GM19023 (cell line): ENCODE results near the gene TBC1D32.
"Not testable (repeated sequence)": the region's sequence is repeated elsewhere in the genome, so short reads cannot be mapped to it uniquely, and the experiment has no call there.

Source experiments
- ATAC-seq: cut with Tn5 transposase; IDR thresholded peaks from one replicate; pipeline ENCODE4 v1.9.1; 2021; ENCODE audit warnings: mild to moderate bottlenecking, moderate library complexity; ENCODE audit not compliant: unreplicated experiment

TBC1D32 gene

GRCh38 chr6:121157906-121158305 is 176.4 kb downstream of the TBC1D32 start:
- no peak for ATAC-seq

GRCh38 chr6:121143476-121143875 is 190.8 kb downstream of the TBC1D32 start:
- no peak for ATAC-seq

GRCh38 chr6:121142093-121142492 is 192.2 kb downstream of the TBC1D32 start:
- no peak for ATAC-seq

- ATAC-seq = no peak
Observed at GRCh38 chr6:121135425-121135824, 198.9 kb downstream of the TBC1D32 start.

- no peak for ATAC-seq
Observed at GRCh38 chr6:121134922-121135321, 199.4 kb downstream of the TBC1D32 start.

- no peak for ATAC-seq
Observed at GRCh38 chr6:121124600-121124999, 209.7 kb downstream of the TBC1D32 start.

GRCh38 chr6:121112356-121112755 is 221.9 kb downstream of the TBC1D32 start:
- no peak for ATAC-seq

GRCh38 chr6:121110733-121111132 is 223.5 kb downstream of the TBC1D32 start:
- no peak for ATAC-seq

GRCh38 chr6:121106962-121107361 is 227.3 kb downstream of the TBC1D32 start:
- ATAC-seq = no peak

GRCh38 chr6:121105461-121105860 is 228.8 kb downstream of the TBC1D32 start:
- ATAC-seq = no peak

GRCh38 chr6:121093928-121094327 is 240.4 kb downstream of the TBC1D32 start:
- ATAC-seq = no peak

GRCh38 chr6:121090492-121090891 is 243.8 kb downstream of the TBC1D32 start:
- ATAC-seq = no peak

- no peak for ATAC-seq
Observed at GRCh38 chr6:121086876-121087275, 247.4 kb downstream of the TBC1D32 start.

GRCh38 chr6:121076119-121076518 is 258.2 kb downstream of the TBC1D32 start:
- ATAC-seq = no peak

GRCh38 chr6:121068749-121069148 is 265.5 kb downstream of the TBC1D32 start:
- not testable (repeated sequence) for ATAC-seq

GRCh38 chr6:121067381-121067780 is 266.9 kb downstream of the TBC1D32 start:
- ATAC-seq = no peak

- ATAC-seq = no peak
Observed at GRCh38 chr6:121064345-121064744, 269.9 kb downstream of the TBC1D32 start.

- peak; percentile 90 for ATAC-seq
Observed at GRCh38 chr6:121055572-121056163, 278.6 kb downstream of the TBC1D32 start.

- ATAC-seq = not testable (repeated sequence)
Observed at GRCh38 chr6:121048593-121048992, 285.7 kb downstream of the TBC1D32 start.

GRCh38 chr6:121044905-121045304 is 289.4 kb downstream of the TBC1D32 start:
- not testable (repeated sequence) for ATAC-seq

- ATAC-seq = not testable (repeated sequence)
Observed at GRCh38 chr6:121043706-121044105, 290.6 kb downstream of the TBC1D32 start.

- ATAC-seq = not testable (repeated sequence)
Observed at GRCh38 chr6:121043211-121043610, 291.1 kb downstream of the TBC1D32 start.

- ATAC-seq = no peak
Observed at GRCh38 chr6:121042766-121043165, 291.5 kb downstream of the TBC1D32 start.
